ENCODE data around the gene RAPGEF2.
"Not testable (repeated sequence)": the region's sequence is repeated elsewhere in the genome, so short reads cannot be mapped to it uniquely, and the experiment has no call there.

Gene RAPGEF2

DNA sequence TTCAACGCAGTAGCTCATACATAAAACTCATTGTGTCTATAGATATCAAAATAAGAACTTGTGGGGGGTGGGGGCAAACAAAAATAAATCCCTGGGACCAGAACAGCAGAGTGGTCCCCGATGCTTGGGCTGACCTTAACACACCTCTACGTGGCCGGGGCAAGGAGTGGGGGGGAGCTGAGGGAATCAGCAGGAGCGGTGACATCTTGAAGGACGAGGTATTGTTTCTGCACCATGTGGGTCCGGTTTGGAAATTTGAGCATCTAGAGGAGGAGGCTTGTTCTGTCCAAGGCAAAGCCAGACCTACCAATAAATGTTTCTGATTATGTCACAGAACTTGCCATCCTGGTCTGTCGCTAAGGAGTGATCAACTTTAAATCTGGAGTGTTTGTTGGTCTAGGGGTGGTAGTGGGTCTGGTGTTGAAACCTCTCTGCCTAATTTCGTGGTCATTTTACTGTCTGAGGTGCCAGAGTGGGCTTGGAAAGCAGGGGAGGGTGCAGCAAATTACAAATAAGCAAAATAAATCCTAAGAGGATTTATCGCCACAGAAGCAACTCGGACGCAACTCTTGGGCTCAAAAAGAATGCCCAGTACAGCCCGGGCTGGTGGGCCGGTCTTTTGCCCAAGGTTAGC, 774 bp upstream of the RAPGEF2 start:
- no peak for DNase-seq

DNA sequence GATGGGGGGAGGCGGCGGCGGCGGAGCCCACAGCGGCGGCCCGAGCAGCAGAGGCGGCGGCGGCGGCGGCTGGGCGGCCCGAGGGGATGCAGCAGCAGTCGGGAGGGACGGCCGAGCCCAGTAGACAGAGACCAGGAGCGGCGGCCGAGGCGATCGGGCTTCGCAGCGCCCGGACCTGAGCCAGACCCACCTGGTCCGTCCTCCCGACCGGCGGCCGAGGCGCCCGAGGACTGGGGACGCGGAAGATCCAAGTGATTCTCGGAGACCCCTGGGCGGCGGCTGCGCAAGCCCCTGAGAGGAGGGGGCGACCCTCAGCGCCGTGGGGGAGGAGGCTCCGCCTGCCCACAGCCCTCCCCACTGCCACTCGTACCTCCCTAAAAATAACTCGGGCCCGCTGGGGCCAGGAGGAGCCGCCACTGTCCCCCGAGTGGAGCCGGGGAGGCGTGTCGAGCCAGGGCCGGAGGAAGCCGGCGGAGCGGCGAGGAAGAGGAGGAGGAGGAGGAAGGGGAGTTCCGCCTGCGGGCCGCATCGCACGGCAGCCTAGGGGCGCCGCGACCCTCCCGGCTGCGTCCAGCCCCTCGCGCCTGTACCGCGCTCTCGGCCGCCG, 608 bp downstream of the RAPGEF2 start:
- DNase-seq = peak; percentile 19

DNA sequence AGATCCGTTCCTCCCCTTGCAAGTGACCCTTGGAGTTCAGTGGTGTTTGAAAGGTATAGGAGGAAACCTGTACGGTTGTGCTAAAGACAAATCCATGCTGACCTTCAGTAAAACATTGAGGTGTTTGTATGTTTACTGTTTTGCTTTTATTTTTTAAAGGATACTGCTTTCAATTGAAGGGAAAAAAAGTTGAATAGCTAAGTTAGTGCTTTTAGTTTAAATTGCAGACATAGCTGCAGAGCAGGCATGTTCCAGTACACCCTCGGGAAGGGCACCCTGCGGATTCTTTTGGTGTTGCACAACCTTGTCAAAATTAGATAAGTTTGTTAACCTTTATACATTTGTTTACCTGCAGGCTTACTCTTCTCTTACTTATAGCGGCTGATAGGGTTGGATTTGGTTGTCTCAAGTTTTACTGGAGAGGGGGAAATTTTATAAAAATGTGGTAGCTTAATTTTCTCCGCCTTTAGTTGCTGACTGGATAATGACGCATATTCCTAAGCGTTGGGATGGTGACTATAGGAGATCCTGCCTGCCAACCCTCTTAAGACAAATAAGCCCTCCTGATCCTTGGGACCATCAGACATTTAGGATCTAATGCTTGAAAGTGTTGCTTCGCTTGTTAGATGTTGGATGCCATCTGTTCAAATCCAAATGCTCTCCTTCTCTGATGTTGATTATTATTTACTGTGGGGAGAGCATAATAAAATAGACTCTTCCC, 2.0 kb downstream of the RAPGEF2 start:
- no peak for DNase-seq

DNA sequence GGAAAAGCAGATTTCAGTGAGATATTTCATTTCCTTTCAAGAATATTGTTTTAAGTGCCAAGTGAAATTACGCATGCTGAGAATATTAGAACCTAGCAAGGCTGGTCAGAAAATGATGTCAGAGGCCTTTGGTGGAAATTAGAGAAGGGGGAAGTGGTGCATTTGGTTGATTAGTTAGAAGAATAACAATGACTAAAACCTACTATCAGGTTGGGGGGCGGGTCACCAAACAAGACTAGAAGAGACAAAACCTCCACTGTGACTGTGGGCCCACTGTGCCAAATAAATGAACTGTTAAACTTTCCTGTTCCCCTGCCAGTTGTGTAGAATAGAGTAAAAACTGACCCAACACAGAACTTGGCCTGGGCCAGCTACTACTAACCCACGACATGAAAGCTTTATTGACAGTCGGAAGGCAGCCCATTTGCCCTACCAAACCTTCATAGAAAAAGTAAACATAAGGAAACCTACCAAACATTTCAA, 2.9 kb downstream of the RAPGEF2 start:
- DNase-seq = no peak

- no peak for DNase-seq
Measured at GRCh38 chr4:159106636-159107035, 3.8 kb downstream of the RAPGEF2 start.

DNA sequence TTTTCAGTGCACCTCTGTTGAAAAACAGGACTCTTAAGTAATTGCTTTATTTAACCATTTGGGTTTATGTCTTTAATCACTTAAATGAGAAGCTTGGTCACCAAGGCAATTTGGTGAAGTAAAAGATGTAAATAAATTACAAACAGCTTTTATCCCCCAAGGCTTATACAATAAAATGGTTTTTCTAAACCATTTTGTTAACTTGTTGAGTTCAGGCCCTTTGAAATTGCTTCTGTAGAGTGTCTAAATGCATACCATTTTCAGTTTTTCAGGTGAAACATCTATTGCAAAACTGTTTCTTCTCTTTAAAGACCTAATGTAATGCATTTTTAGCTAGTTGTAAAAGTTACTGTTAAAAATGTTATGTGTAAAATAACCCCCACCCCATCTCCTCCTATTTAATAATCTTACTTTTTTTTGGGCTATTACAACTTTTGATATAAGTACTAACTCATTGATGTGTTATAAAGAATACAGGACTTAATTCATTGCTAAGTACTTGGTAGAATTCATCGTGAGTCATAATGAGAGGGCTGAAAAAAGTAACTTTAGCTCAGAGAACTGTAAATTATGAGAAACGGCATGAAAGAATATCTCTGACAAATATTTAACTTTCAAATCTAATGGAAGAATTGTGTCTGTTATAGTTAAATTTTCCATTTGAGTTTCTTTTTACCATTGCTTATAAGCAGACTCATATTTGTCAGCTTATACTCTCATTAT, 4.5 kb downstream of the RAPGEF2 start:
- DNase-seq = no peak

DNA sequence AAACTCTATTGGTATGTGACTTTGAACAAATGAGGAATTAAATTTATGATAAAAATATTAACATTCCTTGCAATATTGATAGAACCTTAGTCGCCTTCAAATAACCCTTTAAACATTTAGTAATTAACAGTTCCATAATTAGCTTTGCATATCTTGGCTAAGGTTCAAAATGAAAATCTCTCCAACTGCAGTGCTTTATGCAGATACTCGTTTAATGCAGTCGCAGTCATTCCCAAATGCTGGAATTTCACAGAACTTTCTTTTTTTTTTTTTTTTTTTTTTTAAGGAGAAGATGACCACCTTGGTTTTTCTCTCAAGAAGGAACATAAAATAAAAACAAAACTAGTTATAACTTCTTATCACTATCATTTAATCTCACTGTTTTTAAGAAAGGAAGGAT, 5.2 kb downstream of the RAPGEF2 start:
- no peak for DNase-seq

DNA sequence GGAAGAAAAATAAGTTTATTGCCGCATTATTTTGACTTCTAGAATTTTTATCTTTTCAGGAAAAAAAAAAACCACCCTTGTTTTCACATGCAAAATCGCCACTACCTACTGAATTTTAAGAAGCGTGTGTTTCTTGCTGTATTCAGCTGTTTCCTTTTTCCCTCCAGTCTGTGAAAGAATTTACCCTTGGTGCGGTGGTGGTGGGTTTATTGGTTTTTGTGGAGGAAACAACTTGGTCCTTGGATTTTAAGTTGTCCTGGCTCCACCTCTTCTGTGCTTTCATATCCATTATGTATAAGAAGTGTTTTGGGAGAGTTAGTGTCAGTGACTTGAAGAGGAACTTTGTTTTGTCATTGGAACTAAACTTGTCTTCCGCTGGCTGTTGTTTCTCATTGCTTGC, 8.1 kb downstream of the RAPGEF2 start:
- DNase-seq = no peak

GRCh38 chr4:159111416-159111815, 8.5 kb downstream of the RAPGEF2 start:
- no peak for DNase-seq

DNA sequence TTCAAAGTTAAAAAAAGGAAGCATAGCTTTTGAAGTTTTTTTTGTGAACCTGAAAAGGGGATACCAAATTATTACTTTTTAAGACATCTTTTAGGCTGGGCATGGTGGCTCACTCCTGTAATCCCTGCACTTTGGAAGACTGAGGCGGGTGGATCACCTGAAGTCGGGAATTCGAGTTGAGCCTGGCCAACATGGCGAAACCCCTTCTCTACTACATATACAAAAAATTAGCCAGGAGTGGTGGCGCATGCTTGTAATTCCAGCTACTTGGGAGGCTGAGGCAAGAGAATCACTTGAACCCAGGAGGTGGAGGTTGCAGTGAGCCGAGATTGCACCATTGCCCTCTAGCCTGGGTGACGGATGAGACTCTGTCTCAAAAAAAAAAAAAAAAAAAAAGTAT, 10.5 kb downstream of the RAPGEF2 start:
- not testable (repeated sequence) for DNase-seq

GRCh38 chr4:159116098-159116497, 13.2 kb downstream of the RAPGEF2 start:
- not testable (repeated sequence) for DNase-seq

DNA sequence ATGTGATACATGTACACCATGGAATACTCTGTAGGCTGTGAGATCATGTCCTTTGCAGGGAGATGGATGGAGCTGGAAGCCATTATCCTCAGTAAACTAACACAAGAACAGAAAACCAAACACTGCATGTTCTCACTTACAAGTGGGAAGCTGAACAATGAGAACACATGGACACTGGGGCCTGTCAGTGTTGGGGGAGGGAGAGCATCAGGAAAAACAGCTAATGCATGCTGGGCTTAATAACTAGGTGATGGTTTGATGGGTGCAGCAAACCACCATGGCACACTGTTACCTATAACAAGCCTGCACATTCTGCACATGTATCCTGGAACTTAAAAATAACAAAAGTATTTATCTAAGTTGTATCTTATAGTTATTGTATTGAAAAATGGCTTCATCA, 13.8 kb downstream of the RAPGEF2 start:
- not testable (repeated sequence) for DNase-seq

- no peak for DNase-seq
Measured at GRCh38 chr4:159117564-159117963, 14.7 kb downstream of the RAPGEF2 start.

DNA sequence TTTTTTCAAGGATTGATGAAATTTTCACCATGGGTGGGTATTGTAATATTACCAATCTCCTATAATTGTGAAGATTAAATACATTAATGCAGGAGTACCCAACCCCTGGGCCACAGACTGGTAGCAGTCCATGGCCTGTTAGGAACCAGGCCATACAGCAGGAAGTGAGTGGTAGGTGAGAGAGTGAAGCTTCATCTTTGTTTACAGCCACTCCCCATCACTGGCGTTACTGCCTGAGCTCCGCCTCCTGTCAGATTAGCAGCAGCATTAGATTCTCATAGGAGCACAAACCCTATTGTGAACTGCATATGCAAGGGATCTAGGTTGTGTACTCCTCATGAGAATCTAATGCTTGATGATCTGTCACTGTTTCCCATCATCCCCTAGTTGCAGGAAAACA, 15.1 kb downstream of the RAPGEF2 start:
- no peak for DNase-seq

GRCh38 chr4:159121371-159121770, 18.5 kb downstream of the RAPGEF2 start:
- DNase-seq = no peak

DNA sequence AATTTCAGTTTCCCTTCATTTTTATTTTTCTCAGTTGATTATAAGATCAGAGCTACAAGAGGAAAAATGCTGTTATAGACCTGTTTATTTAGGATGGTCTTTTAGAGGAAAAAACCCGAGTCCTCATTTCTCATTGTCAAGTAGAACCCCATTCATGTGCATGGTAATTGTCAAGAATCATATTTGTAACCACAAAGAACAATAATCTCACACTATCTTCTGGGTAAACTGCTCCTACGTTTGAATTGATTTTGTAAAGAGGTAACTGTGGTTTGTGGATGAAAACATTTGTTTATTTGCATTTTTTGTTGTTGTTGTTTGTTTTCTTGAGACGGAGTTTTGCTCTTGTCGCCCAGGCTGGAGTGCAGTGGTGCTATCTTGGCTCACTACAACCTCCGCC, 23.8 kb downstream of the RAPGEF2 start:
- no peak for DNase-seq

DNA sequence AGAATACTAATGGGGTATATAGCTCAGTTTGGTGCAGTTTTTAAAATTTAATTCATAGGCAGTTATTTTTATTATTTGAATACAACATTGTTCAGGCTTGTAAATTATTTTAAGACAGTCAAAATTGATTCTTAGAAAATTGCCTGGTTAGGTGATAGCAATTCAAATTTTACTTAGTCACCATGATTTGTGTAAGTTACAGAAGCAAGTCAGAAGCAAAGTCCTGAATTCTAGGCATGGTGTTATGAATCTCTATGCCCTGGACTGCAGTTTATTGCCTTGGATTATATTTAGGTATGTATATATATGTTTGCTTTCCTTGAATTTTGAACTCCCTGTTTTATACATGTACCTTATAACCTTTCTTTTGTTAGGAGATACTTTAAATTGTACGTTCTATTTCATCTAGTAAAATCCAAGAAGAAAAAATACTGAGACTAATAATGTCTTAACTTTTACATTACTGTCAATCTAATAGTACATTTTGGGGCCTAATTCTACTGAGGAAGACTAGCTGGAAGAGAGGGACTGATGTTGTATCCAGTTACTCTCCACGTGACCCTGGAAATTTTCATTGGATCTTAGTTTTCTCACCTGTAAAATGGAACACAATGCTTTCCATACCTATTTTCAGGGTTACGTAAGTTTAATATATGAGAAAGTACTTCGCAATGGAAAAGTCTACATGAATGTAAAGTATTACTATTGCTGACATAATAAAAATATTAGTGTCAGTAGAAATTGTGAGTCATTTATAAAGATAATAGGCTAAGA, 25.1 kb downstream of the RAPGEF2 start:
- no peak for DNase-seq

DNA sequence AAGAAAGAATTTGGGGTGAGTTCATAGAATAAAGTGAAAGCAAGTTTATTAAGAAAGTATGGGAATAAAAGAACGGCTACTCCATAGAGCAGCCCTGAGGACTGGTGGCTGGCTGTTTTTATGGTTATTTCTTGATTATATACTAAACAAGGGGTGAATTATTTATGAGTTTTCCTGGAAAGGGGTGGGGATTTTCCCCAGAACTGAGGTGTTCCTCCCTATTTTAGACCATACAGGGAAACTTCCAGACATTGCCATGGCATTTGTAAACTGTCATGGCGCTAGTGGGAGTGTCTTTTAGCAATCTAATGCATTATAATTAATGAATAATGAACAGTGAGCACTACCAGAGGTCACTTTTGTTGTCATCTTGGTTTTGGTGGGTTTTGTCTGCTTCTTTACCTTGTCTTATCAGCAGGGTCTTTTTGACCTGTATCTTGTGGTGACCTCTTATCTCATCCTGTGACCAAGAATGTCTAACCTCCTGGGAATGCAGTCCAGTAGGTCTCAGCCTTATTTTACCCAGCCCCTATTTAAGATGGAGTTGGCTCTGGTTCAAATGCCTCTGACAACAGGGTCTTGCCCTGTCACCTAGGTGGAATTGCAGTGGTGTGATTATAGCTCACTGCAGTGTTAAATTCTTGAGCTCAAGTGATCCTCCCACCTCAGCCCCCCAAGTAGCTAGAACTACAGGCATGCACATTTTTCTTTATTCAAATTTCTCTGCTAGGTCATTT, 27.1 kb downstream of the RAPGEF2 start:
- no peak for DNase-seq

GRCh38 chr4:159131564-159131963, 28.7 kb downstream of the RAPGEF2 start:
- DNase-seq = no peak

- no peak for DNase-seq
Measured at GRCh38 chr4:159134429-159134828, 31.6 kb downstream of the RAPGEF2 start.

GRCh38 chr4:159137176-159137575, 34.3 kb downstream of the RAPGEF2 start:
- no peak for DNase-seq

- no peak for DNase-seq
Measured at GRCh38 chr4:159138436-159138835, 35.6 kb downstream of the RAPGEF2 start.
